Bronchial epithelial cell (primary cell): ENCODE results near the gene ZFY. TPM values are rescaled to one million over a fixed set of nuclear protein-coding genes. Genes with fewer than 3 reads are reported as not detected.

Experiments used
- DNase-seq: peaks from one replicate; pipeline ENCODE4 v3.0.0-alpha.2; 2010; ENCODE audit warnings: low read depth
- FAIRE-seq: peaks from 2 replicates; lab custom pipeline; 2011; peaks lifted over from hg19 to GRCh38; lab: Jason Lieb, UNC
- H3K27me3 ChIP-seq: 2 replicates; pipeline ENCODE4 v1.5.1; 2011; ENCODE audit warnings: low read length; ENCODE audit not compliant: control insufficient read depth, insufficient read depth
- H3K36me3 ChIP-seq: 2 replicates; pipeline ENCODE4 v1.5.1; 2011; ENCODE audit warnings: low read length; ENCODE audit not compliant: control insufficient read depth, insufficient read depth
- H3K4me3 ChIP-seq: 2 replicates; pipeline ENCODE4 v1.5.1; 2011; ENCODE audit warnings: mild to moderate bottlenecking, low read depth, low read length, control low read depth
- CTCF ChIP-seq: IDR thresholded peaks from 2 replicates; pipeline ENCODE4 v1.5.1; 2011; ENCODE audit warnings: mild to moderate bottlenecking, moderate library complexity, low read length, control low read depth, inconsistent platforms; ENCODE audit not compliant: insufficient read depth, severe bottlenecking
- total RNA-seq: library from RNA; depleted of rRNA; stranded (reverse); fragments of >200 nt; gene quantifications from 2 replicates; pipeline ENCODE4 v1.2.1, GENCODE V29; 2014

The ZFY gene
- total RNA-seq, 1 donor from 2014 or later: 17.4 TPM

GRCh38 chrY:2907356-2907755, 27.8 kb upstream of the ZFY start:
- DNase-seq: no peak
- FAIRE-seq: no peak
- TF ChIP-seq CTCF: no peak
- Histone ChIP-seq H3K27me3 (no peaks in the 10 kb centered on the region), H3K36me3 (no peaks in the 10 kb centered on the region), H3K4me3 (no peak overlapping the region)

GRCh38 chrY:2913066-2913815, 21.9 kb upstream of the ZFY start:
- H3K36me3 ChIP-seq: no peaks in the 10 kb centered on the region
- TF ChIP-seq CTCF: peak; percentile 43
- no peaks in the 10 kb centered on the region for H3K27me3 ChIP-seq
- DNase-seq (peak; percentile 46), FAIRE-seq (no peak)
- H3K4me3 ChIP-seq: no peak overlapping the region

GRCh38 chrY:2934078-2934477, 1.1 kb upstream of the ZFY start:
- DNase-seq (no peak), FAIRE-seq (no peak)
- Histone ChIP-seq H3K36me3 (no peaks in the 10 kb centered on the region), H3K4me3 (peak overlapping the region; percentile 59), H3K27me3 (no peaks in the 10 kb centered on the region)
- TF ChIP-seq CTCF: no peak

- FAIRE-seq: no peak
- TF ChIP-seq CTCF: peak; percentile 80
These were observed 695 bp downstream of the ZFY start for GRCh38 chrY:2935716-2936435.

GRCh38 chrY:2936436-2936750, 1.2 kb downstream of the ZFY start:
- no peak for FAIRE-seq

More at GRCh38 chrY:2935716-2936435, 695 bp downstream of the ZFY start:
- Histone ChIP-seq H3K27me3 (no peaks in the 10 kb centered on the region), H3K36me3 (no peaks in the 10 kb centered on the region), H3K4me3 (peak overlapping the region; percentile 59)
- peak; percentile 72 for DNase-seq

More at GRCh38 chrY:2936436-2936750, 1.2 kb downstream of the ZFY start:
- Histone ChIP-seq H3K4me3 (peak overlapping the region; percentile 59), H3K36me3 (no peaks in the 10 kb centered on the region), H3K27me3 (no peaks in the 10 kb centered on the region)
- no peak for TF ChIP-seq CTCF
- no peak for DNase-seq
